Forelimb muscle (tissue), 1 donor: Measurements from ENCODE around the gene TMEM74B. TPM values are rescaled to one million over a fixed set of nuclear protein-coding genes. Genes with fewer than 3 reads are reported as not detected.
"Not testable (repeated sequence)": the region's sequence is repeated elsewhere in the genome, so short reads cannot be mapped to it uniquely, and the experiment has no call there.

ENCODE experiments used
- DNase-seq: peaks from one replicate; pipeline ENCODE4 v3.0.0-alpha.2; 2013; ENCODE audit warnings: low read depth
- polyA plus RNA-seq: library from polyadenylated mRNA; unstranded; fragments of 120-200 nt; gene quantifications from one replicate; pipeline ENCODE4 v1.2.1, GENCODE V29; 2013; ENCODE audit not compliant: insufficient read length

The TMEM74B gene
- polyA plus RNA-seq = 2.6 TPM

- no peak for DNase-seq
Measured at GRCh38 chr20:1184638-1185315, at the start of gene TMEM74B. Gene TMEM74B, minus strand, starts transcription at chr20:1184981. Its CDS starts 1,180 bp downstream, at chr20:1183801.

DNA sequence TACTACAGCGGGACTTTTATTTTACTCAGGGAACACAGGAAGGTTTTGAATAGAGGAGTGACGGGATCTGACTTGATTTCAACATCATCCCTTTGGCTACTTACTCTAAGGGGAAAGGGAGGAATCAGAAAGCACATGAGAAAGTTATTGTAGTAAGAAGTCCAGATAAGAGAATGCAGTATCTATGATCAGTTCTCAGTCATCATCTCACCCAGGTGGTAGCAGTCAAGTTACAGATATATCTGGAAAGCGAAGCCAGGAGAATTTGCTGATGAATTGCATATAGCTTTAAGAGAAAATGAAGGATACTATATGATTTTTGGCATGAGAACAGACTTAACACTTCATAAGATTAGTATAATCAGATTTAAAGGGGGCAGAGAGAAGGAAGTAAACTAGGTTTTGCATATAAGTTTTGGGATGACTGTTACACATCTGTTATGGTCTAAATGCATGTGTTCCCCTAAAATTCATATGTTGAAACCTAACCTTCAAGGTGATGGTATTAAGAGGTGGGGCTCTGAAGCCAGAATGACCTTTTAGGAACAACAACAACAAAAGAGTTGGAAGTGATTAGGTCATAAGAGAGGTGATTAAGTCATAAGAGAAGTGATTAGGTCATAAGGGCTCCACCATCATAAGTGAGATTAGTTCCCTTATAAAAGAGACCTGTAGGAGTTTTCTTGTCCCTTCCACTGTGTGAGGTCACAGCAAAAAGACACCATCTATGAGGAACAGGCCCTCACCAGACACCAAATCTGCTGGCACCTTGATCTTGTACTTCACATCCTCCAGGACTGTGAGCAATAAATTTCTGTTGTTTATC, 47.7 kb upstream of the TMEM74B start:
- DNase-seq = no peak

GRCh38 chr20:1229541-1229940, 44.8 kb upstream of the TMEM74B start:
- DNase-seq = no peak

GRCh38 chr20:1225783-1226654, 41.2 kb upstream of the TMEM74B start, which contains the start of gene RAD21L1:
Gene RAD21L1, plus strand, starts transcription at chr20:1226044. Its CDS starts 2,410 bp downstream, at chr20:1228454.
- DNase-seq = no peak

GRCh38 chr20:1225263-1225782, 40.5 kb upstream of the TMEM74B start:
- DNase-seq = no peak

- DNase-seq = no peak
Measured at GRCh38 chr20:1224205-1224890, 39.6 kb upstream of the TMEM74B start.

GRCh38 chr20:1222750-1223149, 38.0 kb upstream of the TMEM74B start:
- not testable (repeated sequence) for DNase-seq

DNA sequence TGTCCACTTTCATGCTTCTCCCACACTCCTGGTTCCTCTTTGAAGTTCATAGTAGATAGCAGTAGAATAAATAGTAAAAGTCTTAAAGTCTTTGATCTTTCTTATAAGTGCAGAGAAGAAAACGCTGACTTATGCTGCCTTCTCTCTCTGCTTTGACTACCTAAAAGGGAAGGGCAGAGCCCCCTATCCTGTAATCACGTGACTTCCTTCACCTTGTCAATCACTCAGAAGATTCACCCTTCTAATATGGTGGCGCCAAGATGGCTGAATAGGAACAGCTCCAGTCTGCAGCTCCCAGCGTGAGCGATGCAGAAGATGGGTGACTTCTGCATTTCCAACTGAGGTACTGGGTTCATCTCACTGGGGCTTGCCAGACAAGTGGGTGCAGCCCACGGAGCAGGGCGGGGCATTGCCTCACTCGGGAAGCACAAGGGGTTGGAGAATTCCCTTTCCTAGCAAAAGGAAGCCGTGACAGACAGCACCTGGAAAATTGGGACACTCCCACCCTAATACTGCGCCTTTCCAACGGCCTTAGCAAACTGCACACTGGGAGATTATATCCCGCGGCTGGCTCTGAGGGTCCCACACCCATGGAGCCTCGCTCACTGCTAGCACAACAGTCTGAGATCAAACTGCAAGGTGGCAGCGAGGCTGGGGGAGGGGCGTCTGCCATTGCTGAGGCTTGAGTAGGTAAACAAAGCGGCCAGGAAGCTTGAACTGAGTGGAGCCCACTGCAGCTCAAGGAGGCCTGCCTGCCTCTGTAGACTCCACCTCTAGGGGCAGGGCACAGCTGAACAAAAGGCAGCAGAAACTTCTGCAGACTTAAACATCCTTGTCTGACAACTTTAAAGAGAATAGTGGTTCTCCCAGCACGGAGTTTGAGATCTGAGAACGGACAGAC, 32.0 kb upstream of the TMEM74B start:
- not testable (repeated sequence) for DNase-seq

DNA sequence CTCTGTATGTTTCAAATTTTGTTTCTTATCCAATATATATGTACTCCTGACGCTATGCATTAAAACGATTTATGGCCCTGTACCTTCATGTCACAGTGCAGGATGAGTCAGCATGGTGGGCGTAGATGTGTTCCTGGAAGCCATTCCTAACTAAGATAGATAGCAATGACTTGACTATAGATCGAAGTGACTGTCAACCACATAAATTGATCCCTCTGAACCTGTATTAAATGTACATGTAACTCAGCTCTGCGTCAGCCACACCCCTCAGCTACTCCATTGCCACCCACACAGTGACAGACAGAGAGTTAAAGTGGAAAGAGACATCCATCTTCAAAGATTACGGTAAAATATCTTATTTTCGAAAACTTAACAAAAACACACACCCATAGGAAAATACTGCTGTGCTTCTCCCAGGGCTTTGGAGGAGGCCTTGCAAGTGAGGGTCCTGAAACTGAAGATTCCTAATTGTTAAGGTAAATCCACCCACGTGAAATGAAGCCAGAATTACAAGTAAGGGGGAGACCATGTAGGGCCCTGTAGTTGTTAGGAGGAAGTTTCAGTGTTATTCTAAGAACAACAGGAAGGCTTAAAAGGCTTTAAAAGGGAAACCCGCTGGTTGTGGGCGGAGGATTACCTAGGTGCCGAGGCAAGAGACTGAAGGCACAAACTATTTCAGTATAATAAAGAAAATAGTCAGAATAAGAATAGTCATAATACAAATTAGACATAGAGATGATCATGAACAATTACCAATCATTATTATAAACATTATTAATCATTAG, 30.8 kb upstream of the TMEM74B start:
- no peak for DNase-seq

- no peak for DNase-seq
Measured at GRCh38 chr20:1214838-1215261, 30.1 kb upstream of the TMEM74B start.

GRCh38 chr20:1212607-1213396, 28.0 kb upstream of the TMEM74B start:
- DNase-seq = peak; percentile 17

DNA sequence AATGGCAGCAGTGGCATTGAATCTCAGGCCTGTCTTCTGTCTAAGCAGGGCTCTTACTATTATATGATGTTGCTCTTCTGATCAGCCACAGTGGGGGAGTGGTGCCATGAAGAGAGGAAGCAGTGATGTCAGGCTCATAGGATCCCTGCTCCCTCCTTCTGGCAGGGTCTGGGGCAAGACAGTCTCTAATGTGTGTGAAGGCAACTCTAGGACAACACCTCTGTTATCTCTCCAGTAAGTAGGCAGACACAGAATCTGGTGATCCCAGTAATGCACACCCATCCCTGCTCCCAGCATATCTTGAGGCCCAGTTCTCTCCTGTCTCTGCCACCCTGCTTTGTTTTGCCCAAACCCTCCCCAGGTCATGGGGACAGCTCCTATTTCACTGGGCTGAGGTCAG, 27.2 kb upstream of the TMEM74B start:
- no peak for DNase-seq

DNA sequence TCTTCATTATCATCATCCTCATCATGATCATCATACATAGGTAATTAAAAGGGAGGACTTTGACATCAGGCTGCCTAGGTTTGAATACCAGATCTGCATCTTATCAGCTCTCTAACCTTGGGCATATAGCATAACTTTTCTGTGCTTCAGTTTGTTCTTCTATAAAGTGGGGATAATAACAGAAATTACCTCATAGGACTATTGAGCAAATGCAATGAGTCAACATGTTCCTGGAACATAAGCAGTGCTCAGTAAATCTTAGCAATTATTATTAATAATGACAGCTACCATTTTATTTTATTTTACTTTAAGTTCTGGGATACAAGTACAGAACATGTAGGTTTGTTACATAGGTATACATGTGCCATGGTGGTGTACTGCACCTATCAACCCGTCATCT, 25.7 kb upstream of the TMEM74B start:
- no peak for DNase-seq

DNA sequence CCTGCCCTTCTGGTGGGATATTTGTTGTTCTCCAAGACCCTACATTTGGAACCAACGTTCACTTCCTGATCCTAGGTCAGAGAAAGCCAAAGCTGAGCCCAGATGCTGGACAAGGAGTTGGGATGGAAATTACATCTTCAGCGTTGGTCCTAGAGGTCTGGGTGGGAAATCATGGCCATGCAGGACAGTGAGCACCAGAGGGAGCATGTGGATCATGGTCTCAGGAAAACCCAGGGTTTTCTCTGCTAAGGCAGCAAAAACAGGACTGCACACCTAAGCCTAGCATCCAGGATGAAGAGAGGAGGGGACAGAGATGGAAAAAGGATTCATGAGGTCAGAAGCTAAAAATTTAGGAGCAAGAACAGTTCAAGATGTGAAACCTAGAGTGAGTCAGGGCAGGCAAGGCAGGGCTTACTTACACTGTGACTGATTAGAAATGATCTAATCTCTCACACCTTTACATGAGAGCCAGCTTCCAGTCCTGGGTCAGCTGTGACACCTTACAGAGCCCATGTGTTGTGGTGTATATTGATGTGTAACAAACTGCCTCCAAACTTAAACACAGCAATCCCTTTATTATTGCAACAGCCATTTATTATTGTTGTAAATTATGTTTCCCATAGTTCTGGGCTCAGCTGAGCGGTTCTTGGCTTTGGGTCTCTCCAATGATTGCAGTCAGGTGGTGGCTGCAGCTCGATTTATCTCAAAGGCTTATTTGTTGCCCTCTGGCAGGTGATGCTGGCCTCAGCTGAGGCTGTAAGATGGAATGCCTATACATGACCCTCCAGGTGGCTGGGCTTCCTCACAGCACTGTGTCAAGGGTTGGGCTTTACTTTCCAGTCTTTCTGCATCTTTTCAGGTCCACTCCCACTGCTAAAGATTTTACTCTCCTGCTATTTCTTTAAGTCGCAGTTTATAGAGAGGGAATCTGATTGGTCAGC, 24.9 kb upstream of the TMEM74B start:
- no peak for DNase-seq

DNA sequence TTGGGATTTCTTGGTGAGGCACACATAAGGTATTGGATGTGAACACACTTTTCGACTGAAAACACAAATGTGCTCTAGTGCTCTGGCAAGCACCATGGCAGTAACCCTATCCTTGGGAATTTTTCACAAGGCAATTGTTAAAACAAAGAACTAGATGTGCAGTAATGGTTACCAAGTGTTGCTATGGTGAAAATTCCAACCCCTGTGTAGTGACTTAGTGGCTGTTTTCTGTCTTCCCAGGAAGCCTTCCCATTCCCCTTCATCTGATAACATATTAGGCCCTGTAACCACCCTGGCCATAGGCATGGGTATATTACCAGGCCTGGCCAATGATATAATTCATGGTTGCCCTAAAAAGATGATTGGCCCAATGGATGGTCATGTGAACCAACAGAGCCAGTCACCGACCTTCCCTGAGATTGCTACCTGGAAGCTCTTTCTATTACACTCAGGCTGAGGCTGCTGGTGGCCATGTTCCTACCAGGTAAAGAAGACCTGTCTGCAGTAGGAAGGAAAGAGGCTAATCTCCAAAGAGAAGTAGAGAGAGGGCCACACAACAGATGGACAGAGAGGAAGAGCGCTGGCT, 22.6 kb upstream of the TMEM74B start:
- no peak for DNase-seq

DNA sequence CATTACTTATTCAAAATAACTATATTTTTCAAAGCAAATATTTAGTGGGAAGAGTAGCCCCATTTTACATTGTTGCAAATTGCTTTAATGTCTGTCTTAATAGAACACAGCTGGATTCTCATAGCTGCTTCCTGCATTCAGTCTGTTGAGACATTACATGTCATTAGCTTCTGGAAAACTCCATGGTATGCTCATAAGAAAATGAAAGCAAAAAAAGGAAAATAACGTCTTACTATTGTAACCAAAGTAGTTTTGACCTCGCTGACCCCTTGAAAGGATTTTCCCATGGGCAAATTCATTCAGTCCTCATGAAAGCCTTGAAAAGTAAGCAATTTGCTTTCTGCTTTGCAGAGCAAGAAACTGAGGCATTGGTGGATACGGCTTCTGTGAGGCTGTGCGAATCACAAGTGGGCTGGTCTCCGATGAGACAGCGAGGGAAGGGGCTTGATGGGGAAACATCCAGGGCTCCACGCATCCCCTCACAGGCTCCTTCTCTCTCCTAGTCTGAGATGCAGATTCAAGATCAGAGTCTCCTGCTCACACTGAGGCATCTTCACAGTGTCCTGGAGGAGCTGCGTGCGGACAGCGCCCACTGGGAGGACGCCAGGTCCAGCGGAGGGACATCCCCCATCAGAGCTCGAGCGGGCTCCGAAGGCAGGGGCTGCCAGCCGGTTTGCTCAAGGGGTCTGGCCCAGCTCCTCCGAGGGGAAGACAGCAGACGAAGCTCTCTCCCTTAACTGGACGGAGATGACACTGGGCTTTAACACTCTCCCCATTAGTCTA, 21.8 kb upstream of the TMEM74B start:
- no peak for DNase-seq
